Left ventricle myocardium superior (tissue), 1 donor: ENCODE measurements around the gene CDH2. TPM values are rescaled to one million over a fixed set of nuclear protein-coding genes. Genes with fewer than 3 reads are reported as not detected.

ENCODE experiments used
- ATAC-seq: fragments of 200-7000 bp; cut with Tn5 transposase; one replicate; pipeline ENCODE4 v1.9.1; 2020; ENCODE audit warnings: mild to moderate bottlenecking, moderate library complexity
- DNase-seq: peaks from one replicate; pipeline ENCODE4 v3.0.0-alpha.2; 2020
- intact Hi-C: fragments of 100-400 bp; cut with micrococcal nuclease; formaldehyde crosslinking; loops from one replicate; pipeline ENCODE4 v1.11.0; 2022
- long read RNA-seq: library from polyadenylated mRNA; unstranded; transcript quantifications from one replicate; pipeline ENCODE4 v2.0.0, GENCODE V29; 2021
- total RNA-seq: library from RNA; stranded (reverse); fragmentation: NEBNext Ultra II Directional; extraction: Animal tissue kit (Norgen Biotek cat#: 25700); gene quantifications from one replicate; pipeline ENCODE4 v1.2.1, GENCODE V29; 2021
- donor health status: DM: no; HTN: yes; CAD: no; lungs with severe emphysema.

Gene CDH2
- total RNA-seq, result 321 TPM
- long read RNA-seq, full-length matches to known transcripts, result 350 of 500 reads
- long read RNA-seq, partial matches to known transcripts, result 139 of 500 reads
- long read RNA-seq, other reads (novel, unspliced or antisense), result 11 of 500 reads

- intact Hi-C loops, result no loop called here
- peak; percentile 83 for DNase-seq
Measured at GRCh38 chr18:28176948-28177827, at the start of gene CDH2. Gene CDH2, minus strand, starts transcription at chr18:28177130. Its CDS starts 108 bp downstream, at chr18:28177022.

GRCh38 chr18:28212060-28212459 lies 35.1 kb upstream of the CDH2 start:
- intact Hi-C loops, result no loop called here
- ATAC-seq, result no peak
- no peak for DNase-seq

More at GRCh38 chr18:28176948-28177827, at the start of gene CDH2:
- ATAC-seq, result peak; percentile 67

GRCh38 chr18:28208712-28209265 lies 31.9 kb upstream of the CDH2 start:
- ATAC-seq (no peak), DNase-seq (no peak)
- intact Hi-C loops, result no loop called here

GRCh38 chr18:28208268-28208667 lies 31.3 kb upstream of the CDH2 start:
- intact Hi-C loops, result no loop called here
- DNase-seq, result no peak
- ATAC-seq, result no peak

- no peak for ATAC-seq
- no peak for DNase-seq
- intact Hi-C loops, result no loop called here
Measured at GRCh38 chr18:28204154-28204553, 27.2 kb upstream of the CDH2 start.

- intact Hi-C loops, result no loop called here
- DNase-seq, result no peak
- no peak for ATAC-seq
Measured at GRCh38 chr18:28201056-28201455, 24.1 kb upstream of the CDH2 start.

GRCh38 chr18:28198620-28199019 lies 21.7 kb upstream of the CDH2 start:
- no peak for ATAC-seq
- intact Hi-C loops, result no loop called here
- no peak for DNase-seq

GRCh38 chr18:28193177-28193778 lies 16.3 kb upstream of the CDH2 start:
- no peak for DNase-seq
- ATAC-seq, result no peak
- intact Hi-C loops, result no loop called here

- ATAC-seq (peak; percentile 47), DNase-seq (no peak)
- intact Hi-C loops, result no loop called here
Measured at GRCh38 chr18:28189400-28190239, 12.7 kb upstream of the CDH2 start.

- intact Hi-C loops, result no loop called here
Measured at GRCh38 chr18:28185121-28185520, 8.2 kb upstream of the CDH2 start.

GRCh38 chr18:28183418-28184078 lies 6.6 kb upstream of the CDH2 start:
- intact Hi-C loops, result no loop called here
- ATAC-seq, result peak; percentile 82
- no peak for DNase-seq

More at GRCh38 chr18:28185121-28185520, 8.2 kb upstream of the CDH2 start:
- ATAC-seq (no peak), DNase-seq (no peak)

- DNase-seq, result no peak
- intact Hi-C loops, result no loop called here
- no peak for ATAC-seq
Measured at GRCh38 chr18:28181616-28182015, 4.7 kb upstream of the CDH2 start.

GRCh38 chr18:28178720-28179119 lies 1.8 kb upstream of the CDH2 start:
- DNase-seq (no peak), ATAC-seq (no peak)
- intact Hi-C loops, result no loop called here

- peak; percentile 83 for DNase-seq
- intact Hi-C loops, result no loop called here
Measured at GRCh38 chr18:28177828-28178635, 1.1 kb upstream of the CDH2 start.

GRCh38 chr18:28176698-28176947 lies 307 bp downstream of the CDH2 start:
- DNase-seq (no peak), ATAC-seq (peak; percentile 0)
- intact Hi-C loops, result no loop called here

More at GRCh38 chr18:28177828-28178635, 1.1 kb upstream of the CDH2 start:
- ATAC-seq, result peak; percentile 57

- peak; percentile 5 for ATAC-seq
- DNase-seq, result peak; percentile 41
- intact Hi-C loops, result no loop called here
Measured at GRCh38 chr18:28175930-28176697, 816 bp downstream of the CDH2 start.

GRCh38 chr18:28175150-28175929 lies 1.6 kb downstream of the CDH2 start:
- ATAC-seq, result peak; percentile 59
- peak; percentile 68 for DNase-seq
- intact Hi-C loops, result no loop called here
